ENCODE data around the gene UNC13B.

- no peak for TF ChIP-seq CTCF (conservative IDR thresholded peaks at IDR 0.05; ENCODE audit: low read depth, low read length)
- no peak for TF ChIP-seq EZH2 (IDR thresholded peaks at IDR 0.05; ENCODE audit: low read length, unreplicated experiment)
- TF ChIP-seq EZH2phosphoT487 (IDR thresholded peaks at IDR 0.05; ENCODE audit: borderline replicate concordance, low read length) = no peak
Measured at GRCh38 chr9:35112257-35113020, 49.4 kb upstream of the UNC13B start.
